ENCODE measurements around the gene HOXD3. TPM values are rescaled to one million over a fixed set of nuclear protein-coding genes. Genes with fewer than 3 reads are reported as not detected.

HOXD3 gene
- total and polyA plus RNA-seq, 4 donors: not detected

GRCh38 chr2:176161825-176162626, 4.9 kb downstream of the HOXD3 start:
- no peak overlapping the region for H3K9ac ChIP-seq (ENCODE audit: low read depth in 1 of 2, low read length in 2 of 2)
- 12% methylated on average over 22 of the region's 22 CpGs for WGBS
- no peaks in the 10 kb centered on the region for H3K36me3 ChIP-seq (ENCODE audit: control insufficient read depth in 4 of 4, insufficient read depth in 3 of 4, low read depth in 1 of 4, low read length in 3 of 4)
- H3K9me3 ChIP-seq (ENCODE audit: control insufficient read depth in 4 of 4, low read length in 3 of 4): peaks cover 0 to 12% (median 0%) of the 10 kb centered on the region in 4 donors
- peaks cover 0 to 27% (median 8%) of the 10 kb centered on the region in 4 donors for H3K4me1 ChIP-seq (ENCODE audit: control insufficient read depth in 4 of 4, insufficient read depth in 4 of 4, low read length in 3 of 4)
- peaks cover 13 to 40% (median 27%) of the 10 kb centered on the region in 4 donors for H3K27me3 ChIP-seq (ENCODE audit: control insufficient read depth in 4 of 4, insufficient read depth in 4 of 4, low read length in 3 of 4)
- no peak overlapping the region for H3K4me3 ChIP-seq (ENCODE audit: low read depth in 1 of 3, low read length in 3 of 3)
- H3K27ac ChIP-seq (ENCODE audit: low read depth in 1 of 2, low read length in 2 of 2): no peak overlapping the region
- DNase-seq (ENCODE audit: low spot score): no peak
- TF ChIP-seq ZBTB33 (IDR thresholded peaks at IDR 0.05) (no peak), SP1 (IDR thresholded peaks at IDR 0.05) (no peak), JUND (IDR thresholded peaks at IDR 0.05) (no peak), FOXA2 (IDR thresholded peaks at IDR 0.05) (no peak), REST (IDR thresholded peaks at IDR 0.05) (no peak), TAF1 (conservative IDR thresholded peaks at IDR 0.05) (no peak), HNF4A (conservative IDR thresholded peaks at IDR 0.05) (no peak)

GRCh38 chr2:176162911-176163671, 6.0 kb downstream of the HOXD3 start:
- DNase-seq (ENCODE audit: low spot score): no peak
- TF ChIP-seq YY1 (IDR thresholded peaks at IDR 0.05) (no peak), REST (IDR thresholded peaks at IDR 0.05) (no peak), ZBTB33 (IDR thresholded peaks at IDR 0.05) (no peak), RAD21 (IDR thresholded peaks at IDR 0.05) (no peak), GABPA (IDR thresholded peaks at IDR 0.05 in 1 of 2, conservative IDR thresholded peaks at IDR 0.05 in 1 of 2) (no peak), JUND (IDR thresholded peaks at IDR 0.05) (no peak), HNF4G (IDR thresholded peaks at IDR 0.05) (no peak), TAF1 (conservative IDR thresholded peaks at IDR 0.05) (no peak), RXRA (IDR thresholded peaks at IDR 0.05) (no peak), CTCF (IDR thresholded peaks at IDR 0.05; ENCODE audit: low read depth, low read length, missing input control) (no peak), HNF4A (conservative IDR thresholded peaks at IDR 0.05) (no peak), SP1 (IDR thresholded peaks at IDR 0.05) (no peak), FOXA1 (IDR thresholded peaks at IDR 0.05) (no peak), ATF3 (IDR thresholded peaks at IDR 0.05) (no peak)

More at GRCh38 chr2:176162911-176163671, 6.0 kb downstream of the HOXD3 start:
- Histone ChIP-seq H3K36me3 (ENCODE audit: control insufficient read depth in 4 of 4, insufficient read depth in 3 of 4, low read depth in 1 of 4, low read length in 3 of 4) (no peaks in the 10 kb centered on the region), H3K9ac (ENCODE audit: low read depth in 1 of 2, low read length in 2 of 2) (no peak overlapping the region), H3K4me1 (ENCODE audit: control insufficient read depth in 4 of 4, insufficient read depth in 4 of 4, low read length in 3 of 4) (peaks cover 0 to 23% (median 7%) of the 10 kb centered on the region in 4 donors), H3K4me3 (ENCODE audit: low read depth in 1 of 3, low read length in 3 of 3) (no peak overlapping the region), H3K27ac (ENCODE audit: low read depth in 1 of 2, low read length in 2 of 2) (no peak overlapping the region), H3K27me3 (ENCODE audit: control insufficient read depth in 4 of 4, insufficient read depth in 4 of 4, low read length in 3 of 4) (peaks cover 15 to 40% (median 24%) of the 10 kb centered on the region in 4 donors), H3K9me3 (ENCODE audit: control insufficient read depth in 4 of 4, low read length in 3 of 4) (peaks cover 0 to 7% (median 0%) of the 10 kb centered on the region in 4 donors)
- 6% methylated on average over 29 of the region's 29 CpGs for WGBS

Measured in liver (tissue), 9 donors.